HEK293 (cell line): ENCODE data around the gene C17orf50.

ENCODE experiments used
- BCL6B ChIP-seq: fragments of 450-650 bp; formaldehyde crosslinking; IDR thresholded peaks from 2 replicates; pipeline ENCODE4 v1.5.1; 2017; ENCODE audit warnings: missing biosample characterization, missing genetic modification characterization
- CTCF ChIP-seq: fragments of 450-650 bp; formaldehyde crosslinking; IDR thresholded peaks from 2 replicates; pipeline ENCODE4 v1.5.1; 2016; ENCODE audit warnings: missing biosample characterization, missing genetic modification characterization
- EGR2 ChIP-seq: fragments of 450-650 bp; formaldehyde crosslinking; IDR thresholded peaks from 2 replicates; pipeline ENCODE4 v1.5.1; 2016; ENCODE audit warnings: low read depth, missing biosample characterization, missing genetic modification characterization
- PBX3 ChIP-seq: sonication (generic); formaldehyde crosslinking; IDR thresholded peaks from 2 replicates; pipeline ENCODE4 v1.8.1; 2022; ENCODE audit warnings: mild to moderate bottlenecking, moderate library complexity, missing genetic modification reagents
- REST ChIP-seq: fragments of 450-650 bp; formaldehyde crosslinking; IDR thresholded peaks from 2 replicates; pipeline ENCODE4 v1.5.1; 2016; ENCODE audit warnings: missing biosample characterization, missing genetic modification characterization
- TCF7L2 ChIP-seq: IDR thresholded peaks from 2 replicates; pipeline ENCODE4 v1.6.1; 2011; ENCODE audit warnings: low read depth, mild to moderate bottlenecking, inconsistent platforms, low read length, moderate library complexity, borderline replicate concordance
- YY1 ChIP-seq: fragments of 450-650 bp; formaldehyde crosslinking; IDR thresholded peaks from 2 replicates; pipeline ENCODE4 v1.5.1; 2018; ENCODE audit warnings: missing biosample characterization, missing genetic modification characterization
- ZEB2 ChIP-seq: fragments of 450-650 bp; formaldehyde crosslinking; IDR thresholded peaks from 2 replicates; pipeline ENCODE4 v1.5.1; 2016; ENCODE audit warnings: missing biosample characterization, missing genetic modification characterization
- ZIC2 ChIP-seq: fragments of 450-650 bp; formaldehyde crosslinking; IDR thresholded peaks from 2 replicates; pipeline ENCODE4 v1.5.1; 2016; ENCODE audit warnings: missing biosample characterization, missing genetic modification characterization
- ZNF133 ChIP-seq: fragments of 450-650 bp; formaldehyde crosslinking; IDR thresholded peaks from 2 replicates; pipeline ENCODE4 v1.5.1; 2016; ENCODE audit warnings: missing biosample characterization, missing genetic modification characterization
- ZNF138 ChIP-seq: fragments of 450-650 bp; formaldehyde crosslinking; IDR thresholded peaks from 2 replicates; pipeline ENCODE4 v1.5.1; 2016; ENCODE audit warnings: missing biosample characterization, missing genetic modification characterization, borderline replicate concordance
- ZNF239 ChIP-seq: fragments of 450-650 bp; formaldehyde crosslinking; IDR thresholded peaks from 2 replicates; pipeline ENCODE4 v1.5.1; 2016; ENCODE audit warnings: missing biosample characterization, missing genetic modification characterization
- ZNF423 ChIP-seq: fragments of 450-650 bp; formaldehyde crosslinking; IDR thresholded peaks from 2 replicates; pipeline ENCODE4 v1.5.1; 2016; ENCODE audit warnings: missing biosample characterization, missing genetic modification characterization
- ZNF704 ChIP-seq: fragments of 450-650 bp; formaldehyde crosslinking; IDR thresholded peaks from 2 replicates; pipeline ENCODE4 v1.5.1; 2016; ENCODE audit warnings: missing biosample characterization, missing genetic modification characterization

- TF ChIP-seq BCL6B (tag by site-specific recombination) (no peak), EGR2 (tag by site-specific recombination) (no peak), ZNF133 (no peak), PBX3 (CRISPR knock-in tag) (no peak), CTCF (tag by site-specific recombination) (no peak), ZIC2 (tag by site-specific recombination) (no peak), TCF7L2 (no peak), REST (tag by site-specific recombination) (no peak), ZNF423 (tag by site-specific recombination) (no peak), ZEB2 (tag by site-specific recombination) (no peak), ZNF239 (tag by site-specific recombination) (no peak), ZNF704 (tag by site-specific recombination) (no peak), ZNF138 (tag by site-specific recombination) (no peak), YY1 (tag by site-specific recombination) (no peak)
These were observed 41.0 kb downstream of the C17orf50 start for GRCh38 chr17:35801583-35802224.
